Esophagus muscularis mucosa (tissue), 4 donors: ENCODE measurements around the gene PCDH12. TPM values are rescaled to one million over a fixed set of nuclear protein-coding genes. Genes with fewer than 3 reads are reported as not detected.

Experiments
- DNase-seq: peaks from one replicate; pipeline ENCODE4 v3.0.0-alpha.2; 2017; ENCODE audit errors: extremely low spot score
- H3K27ac ChIP-seq, 4 donors: fragments of 200-600 bp; sonication (generic); replicated peaks in 1 of 4; 1 replicate in 3 of 4; 2 replicates in 1 of 4; pipeline ENCODE4 v1.5.1; 2016 to 2019; ENCODE audit warnings: mild to moderate bottlenecking in 1 of 4
- H3K27me3 ChIP-seq, 4 donors: fragments of 200-600 bp; sonication (generic); one replicate each; pipeline versions ENCODE4 v1.5.1 to v1.6.0; 2016 to 2019
- H3K36me3 ChIP-seq, 4 donors: fragments of 200-600 bp; sonication (generic); one replicate each; pipeline ENCODE4 v1.5.1; 2016 to 2019
- H3K4me1 ChIP-seq, 4 donors: fragments of 200-600 bp; sonication (generic); one replicate each; pipeline ENCODE4 v1.5.1; 2016 to 2019
- H3K4me3 ChIP-seq, 4 donors: fragments of 200-600 bp; sonication (generic); 1 replicate in 2 of 4; 2 replicates in 2 of 4; pipeline ENCODE4 v1.5.1; 2016 to 2019; ENCODE audit warnings: mild to moderate bottlenecking in 4 of 4, moderate library complexity in 1 of 4
- H3K9me3 ChIP-seq, 4 donors: fragments of 200-600 bp; sonication (generic); 1 replicate in 3 of 4; 2 replicates in 1 of 4; pipeline ENCODE4 v1.5.1; 2016 to 2019
- CTCF ChIP-seq, 3 experiments: fragments of 200-600 bp in 2 of 3; fragments of 450-650 bp in 1 of 3; sonication (generic) in 2 of 3; IDR thresholded peaks; one replicate each; pipeline ENCODE4 v1.5.1; 2017 to 2019; ENCODE audit warnings: antibody characterized with exemption in 3 of 3, mild to moderate bottlenecking in 2 of 3, moderate library complexity in 1 of 3
- EP300 ChIP-seq: sonication (generic); formaldehyde crosslinking; IDR thresholded peaks from one replicate; pipeline ENCODE4 v1.6.1; 2017; ENCODE audit warnings: antibody characterized with exemption
- POLR2A ChIP-seq: fragments of 450-650 bp; IDR thresholded peaks from one replicate; pipeline ENCODE4 v1.6.1; 2017; ENCODE audit warnings: antibody characterized with exemption, moderate library complexity, mild to moderate bottlenecking, low read depth
- POLR2AphosphoS5 ChIP-seq, 2 donors: sonication (generic); formaldehyde crosslinking; IDR thresholded peaks; one replicate each; pipeline ENCODE4 v1.6.1; 2017; ENCODE audit warnings: antibody characterized with exemption in 2 of 2
- WGBS: methylation state at CpG from one replicate; pipeline ENCODE4 v1.1.5; 2018; 5-methylcytosine and 5-hydroxymethylcytosine counted together
- intact Hi-C: fragments of 100-400 bp; cut with DNase I; formaldehyde crosslinking; loops from one replicate; pipeline ENCODE4 v1.15.1; 2023
- total RNA-seq, 4 donors: library from RNA; depleted of rRNA; stranded (reverse); fragments of >200 nt; gene quantifications; one replicate each; pipeline versions ENCODE4 v1.1.0 to v1.2.1, GENCODE V29; 2016

The PCDH12 gene
- total RNA-seq, 4 donors from 2014 or later = 1.2 to 6.7 (median 3.5) TPM

GRCh38 chr5:141968914-141969608, 11.1 kb upstream of the PCDH12 start, which contains the start of gene RNF14:
TSS of gene RNF14 (plus strand) at chr5:141969105. CDS start at chr5:141973589, 4,484 bp downstream.
- under 1% methylated on average over 21 of the region's 63 CpGs for WGBS
- Histone ChIP-seq H3K9me3 (no peaks in the 10 kb centered on the region), H3K27ac (peak within 1 kb of the TSS; percentile 87 to 97 (median 96)), H3K4me3 (peak within 1 kb of the TSS; percentile 60 to 84 (median 78)), H3K36me3 (peaks cover 4 to 31% (median 17%) of the 10 kb centered on the region in 4 donors), H3K27me3 (no peaks in the 10 kb centered on the region), H3K4me1 (peaks cover 23 to 40% (median 34%) of the 10 kb centered on the region in 4 donors)
- peak; percentile 96 for DNase-seq
- TF ChIP-seq POLR2AphosphoS5 (IDR thresholded peaks at IDR 0.05) (peak; percentile 95 to 96), CTCF (IDR thresholded peaks at IDR 0.05) (peak; percentile 94 to 100 (median 97)), EP300 (no peak), POLR2A (peak; percentile 72)
- intact Hi-C loops = no loop called here

GRCh38 chr5:141966963-141967333, 8.9 kb upstream of the PCDH12 start:
- peaks cover 18 to 30% (median 25%) of the 10 kb centered on the region in 4 donors for H3K4me1 ChIP-seq
- WGBS = 94% methylated on average over 2 of the region's 2 CpGs
- no peaks in the 10 kb centered on the region for H3K9me3 ChIP-seq
- intact Hi-C loops = no loop called here
- no peak for DNase-seq
- peaks cover 0 to 11% (median 4%) of the 10 kb centered on the region in 4 donors for H3K36me3 ChIP-seq
- H3K27ac ChIP-seq = no peak overlapping the region
- TF ChIP-seq CTCF (IDR thresholded peaks at IDR 0.05) (no peak), EP300 (no peak), POLR2AphosphoS5 (IDR thresholded peaks at IDR 0.05) (no peak), POLR2A (no peak)
- H3K27me3 ChIP-seq = no peaks in the 10 kb centered on the region
- H3K4me3 ChIP-seq = no peak overlapping the region

GRCh38 chr5:141966275-141966962, 8.4 kb upstream of the PCDH12 start:
- Histone ChIP-seq H3K27me3 (no peaks in the 10 kb centered on the region), H3K27ac (no peak overlapping the region), H3K4me1 (peaks cover 13 to 29% (median 23%) of the 10 kb centered on the region in 4 donors), H3K9me3 (no peaks in the 10 kb centered on the region), H3K36me3 (peaks cover 0 to 7% (median 2%) of the 10 kb centered on the region in 4 donors), H3K4me3 (no peak overlapping the region)
- intact Hi-C loops = no loop called here
- WGBS = 79% methylated on average over 4 of the region's 4 CpGs
- no peak for TF ChIP-seq CTCF (IDR thresholded peaks at IDR 0.05)
- no peak for TF ChIP-seq POLR2AphosphoS5 (IDR thresholded peaks at IDR 0.05)
- TF ChIP-seq POLR2A = no peak
- no peak for TF ChIP-seq EP300
- no peak for DNase-seq

- no peak for TF ChIP-seq POLR2AphosphoS5 (IDR thresholded peaks at IDR 0.05)
- TF ChIP-seq CTCF (IDR thresholded peaks at IDR 0.05) = no peak
- TF ChIP-seq POLR2A = no peak
- no peak for TF ChIP-seq EP300
- H3K27me3 ChIP-seq = peaks cover 0 to 3% (median 0%) of the 10 kb centered on the region in 4 donors
- H3K4me3 ChIP-seq = no peak overlapping the region
- WGBS = 60% methylated on average over 7 of the region's 7 CpGs
- peak; percentile 47 for DNase-seq
- H3K27ac ChIP-seq = no peak overlapping the region
- peaks cover 7 to 23% (median 21%) of the 10 kb centered on the region in 4 donors for H3K4me1 ChIP-seq
- no peaks in the 10 kb centered on the region for H3K9me3 ChIP-seq
- no peaks in the 10 kb centered on the region for H3K36me3 ChIP-seq
- intact Hi-C loops = no loop called here
Measured at GRCh38 chr5:141965071-141965470, 7.1 kb upstream of the PCDH12 start.
